HG03342 (cell line): ENCODE measurements around the gene GNG7.

Experiments
- ATAC-seq: cut with Tn5 transposase; IDR thresholded peaks from one replicate; pipeline ENCODE4 v1.9.1; 2021; ENCODE audit warnings: mild to moderate bottlenecking, moderate library complexity; ENCODE audit not compliant: unreplicated experiment

Gene GNG7

DNA sequence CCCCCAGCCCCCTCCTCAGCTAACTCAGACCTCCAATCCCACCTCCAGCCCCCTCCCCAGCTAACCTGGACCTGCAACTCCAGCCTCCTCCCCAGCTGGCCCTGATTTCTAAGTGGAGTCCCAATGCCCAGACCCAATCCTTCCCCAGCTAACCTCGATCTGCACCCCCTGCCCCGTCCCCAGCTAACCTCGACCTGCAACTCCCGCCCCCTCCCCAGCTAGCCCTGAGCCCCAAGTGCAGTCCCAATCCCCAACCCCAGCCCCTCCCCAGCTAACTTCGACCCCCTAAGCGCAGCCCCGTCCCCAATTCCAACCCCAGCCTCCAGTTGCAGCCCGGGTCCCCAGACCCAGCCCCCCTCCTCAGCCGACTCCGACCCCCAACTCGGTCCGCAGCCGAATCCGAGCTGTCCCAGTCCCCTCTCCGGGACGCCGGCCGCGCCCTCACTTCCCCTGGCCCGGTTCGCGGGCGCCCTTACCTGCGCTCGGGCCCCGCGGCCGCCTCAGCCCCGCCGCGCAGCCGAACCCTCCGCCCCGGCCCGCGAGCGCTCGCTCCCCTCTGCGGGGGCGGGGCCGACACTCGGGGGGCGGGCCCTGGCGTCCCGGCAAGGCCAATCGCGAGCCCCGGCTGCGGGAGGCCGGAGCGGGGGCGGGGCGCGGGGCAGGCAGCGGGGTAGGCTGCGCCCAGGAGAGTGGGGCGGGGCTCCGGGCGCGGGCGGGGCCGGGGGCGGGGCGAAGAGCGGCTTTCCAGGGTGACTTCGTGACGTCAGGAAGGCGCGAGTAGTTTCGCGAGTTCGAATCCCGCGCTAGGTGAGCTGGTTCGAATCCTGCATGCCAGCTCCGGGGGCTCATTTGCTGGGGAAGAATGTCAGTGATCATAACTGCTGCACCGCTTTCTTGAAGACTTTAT lies at the start of gene GNG7:
GNG7 (minus strand) TSS at position 525 of the 907 bp plus-strand sequence. CDS start 182,006 bp downstream, outside the sequence.
- peak; percentile 79 for ATAC-seq

DNA sequence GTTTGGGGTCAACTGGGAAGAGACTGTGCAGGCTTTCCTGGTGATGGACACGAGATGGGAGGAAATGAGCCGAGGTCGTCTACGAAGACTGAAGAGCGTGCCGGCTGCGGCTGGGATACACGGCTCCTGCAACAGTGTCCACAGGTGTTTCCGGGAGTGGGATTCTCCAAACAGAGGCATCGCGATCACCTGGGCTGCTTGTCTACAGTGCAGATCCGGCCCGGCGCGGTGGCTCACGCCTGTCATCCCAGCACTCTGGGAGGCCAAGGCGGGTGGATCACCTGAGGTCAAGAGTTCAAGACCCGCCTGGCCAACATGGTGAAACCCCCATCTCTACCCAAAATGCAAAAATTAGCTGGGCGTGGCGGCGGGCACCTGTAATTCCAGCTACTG lies 48.9 kb upstream of the GNG7 start:
- no peak for ATAC-seq

DNA sequence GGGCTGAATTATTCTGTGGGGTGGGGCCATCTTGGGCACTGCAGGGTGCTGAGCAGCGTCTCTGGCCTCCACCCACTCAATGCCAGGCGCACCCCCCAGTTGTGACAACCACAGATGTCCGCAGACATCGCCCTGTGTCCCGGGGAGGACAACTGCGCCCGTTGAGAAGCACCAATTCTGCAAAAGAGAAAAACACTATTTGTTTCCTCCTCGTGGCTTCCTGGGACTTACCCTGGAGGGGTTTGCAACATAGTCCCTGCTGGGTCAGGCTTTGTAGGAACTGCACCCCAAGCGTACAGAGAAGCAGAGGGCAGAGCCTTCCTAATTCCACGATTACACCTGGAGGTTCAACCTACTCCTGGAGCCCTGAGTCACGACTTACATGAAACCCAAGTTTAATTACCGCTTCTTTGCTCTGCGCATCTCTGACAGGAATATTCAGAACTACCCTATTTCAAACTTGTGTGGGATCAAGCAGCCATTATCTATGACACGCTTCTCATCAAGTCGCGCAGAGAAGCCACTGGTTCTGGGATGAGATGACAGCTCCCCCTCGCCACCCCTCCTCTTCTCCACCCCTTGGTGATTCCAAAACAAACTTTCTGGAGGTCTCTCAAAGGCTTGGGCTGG lies 48.4 kb upstream of the GNG7 start:
- no peak for ATAC-seq

GRCh38 chr19:2747349-2747748 lies 44.9 kb upstream of the GNG7 start:
- no peak for ATAC-seq

DNA sequence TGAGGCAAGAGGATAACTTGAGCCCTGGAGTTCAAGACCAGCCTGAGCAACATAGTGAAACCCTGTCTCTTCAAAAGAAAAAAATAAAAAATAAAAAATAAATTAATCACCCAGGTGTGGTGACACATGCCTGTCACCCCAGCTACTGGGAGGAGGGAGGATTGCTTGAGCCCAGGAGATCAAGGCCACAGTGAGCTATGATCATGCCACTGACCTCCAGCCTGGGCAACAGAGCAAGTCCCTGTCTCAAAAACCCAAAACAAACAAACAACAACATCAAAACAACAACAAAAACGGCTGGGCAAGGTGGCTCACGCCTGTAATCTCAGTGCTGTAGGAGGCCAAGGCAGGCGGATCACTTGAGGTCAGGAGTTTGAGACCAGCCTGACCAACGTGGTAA lies 41.6 kb upstream of the GNG7 start:
- no peak for ATAC-seq

GRCh38 chr19:2743099-2743498 lies 40.6 kb upstream of the GNG7 start:
- ATAC-seq, result no peak

GRCh38 chr19:2740314-2740656 lies 37.8 kb upstream of the GNG7 start:
- no peak for ATAC-seq

DNA sequence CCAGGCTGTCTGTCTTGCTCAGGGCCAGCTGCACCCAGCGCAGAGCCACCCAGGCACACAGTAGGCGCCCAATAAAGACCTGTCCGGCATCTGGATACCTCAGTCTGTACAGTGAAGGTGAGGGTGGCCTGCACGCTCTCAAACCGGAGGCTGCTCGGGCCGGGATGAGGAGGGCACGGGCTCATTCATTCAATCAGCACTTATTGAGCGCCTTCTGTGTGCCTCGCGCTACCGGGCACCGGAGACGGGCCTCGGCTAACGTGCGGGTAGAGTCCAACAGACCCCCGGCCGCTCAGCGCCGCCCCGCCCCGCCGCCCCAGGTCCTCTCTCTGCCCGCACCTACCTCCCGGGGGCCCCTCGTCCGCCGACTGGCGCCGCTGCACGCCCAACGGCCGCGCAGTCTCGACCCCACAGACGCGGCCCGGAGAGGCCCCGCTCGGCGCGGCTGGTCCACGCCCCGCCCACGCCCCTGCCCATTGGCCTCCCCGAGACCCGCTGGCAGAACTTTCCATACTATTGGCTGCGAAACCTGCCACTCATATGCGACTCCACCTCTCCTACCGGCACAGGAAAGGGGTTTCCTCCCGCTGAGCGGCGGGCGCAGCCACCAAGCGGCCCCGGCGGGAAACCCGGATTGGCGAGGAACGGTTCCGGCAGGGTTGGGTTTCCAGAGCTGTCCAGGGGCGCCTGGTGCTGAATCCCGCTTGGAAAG lies 37.3 kb upstream of the GNG7 start, which contains the start of gene SLC39A3:
SLC39A3 (minus strand) TSS at position 416 of the 712 bp plus-strand sequence. CDS start 2,760 bp downstream, outside the sequence.
- ATAC-seq, result peak; percentile 93

DNA sequence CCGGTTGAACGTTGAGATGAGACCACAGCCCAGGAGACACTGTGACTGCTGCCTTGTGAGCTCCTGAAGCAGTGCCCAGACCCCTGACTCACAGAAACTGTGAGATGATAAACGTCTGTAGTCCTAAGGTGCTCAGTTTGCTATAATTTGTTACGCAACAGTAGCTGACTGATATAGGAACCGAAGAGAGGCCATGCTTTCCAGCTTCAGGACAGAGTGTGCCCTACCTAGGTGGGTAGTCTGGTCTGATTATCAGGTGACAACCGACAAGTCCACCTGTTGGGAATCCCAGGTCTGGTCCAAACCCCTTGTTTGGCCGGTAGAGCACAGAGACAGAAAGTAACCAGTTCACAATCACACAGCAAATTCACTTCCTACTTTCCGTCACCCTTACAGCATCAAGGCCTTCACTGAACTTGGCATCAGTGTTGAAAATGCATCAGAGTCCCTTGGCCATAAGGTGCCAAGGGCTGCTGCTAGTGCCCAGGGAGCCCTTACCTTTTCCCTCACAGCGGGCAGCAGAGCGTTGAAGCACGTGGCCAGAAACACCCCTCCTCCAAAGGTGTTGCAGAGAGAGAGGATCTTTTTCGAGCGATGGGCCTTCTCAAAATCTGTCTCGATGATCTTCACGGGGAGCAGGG lies 34.2 kb upstream of the GNG7 start:
- ATAC-seq, result no peak

DNA sequence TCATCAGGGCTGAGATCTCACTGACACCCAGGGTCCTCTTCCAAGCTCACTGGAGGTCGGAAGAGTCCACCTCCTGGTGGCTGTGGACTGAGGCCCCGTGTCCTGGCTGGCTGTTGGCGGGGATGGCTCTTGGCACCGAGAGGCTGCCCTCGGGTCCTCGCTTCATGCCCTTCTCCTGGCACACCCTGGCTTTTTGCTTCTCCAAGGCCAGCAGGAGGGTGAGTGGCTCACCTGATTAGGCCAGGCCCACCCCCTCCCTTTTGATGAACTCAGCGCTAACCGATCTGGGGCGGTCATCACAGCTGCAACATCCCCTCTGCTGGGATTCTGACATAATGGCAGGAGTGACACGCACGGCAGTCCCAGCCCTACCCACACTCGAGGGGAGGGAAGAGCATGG lies 32.9 kb upstream of the GNG7 start:
- ATAC-seq, result no peak

DNA sequence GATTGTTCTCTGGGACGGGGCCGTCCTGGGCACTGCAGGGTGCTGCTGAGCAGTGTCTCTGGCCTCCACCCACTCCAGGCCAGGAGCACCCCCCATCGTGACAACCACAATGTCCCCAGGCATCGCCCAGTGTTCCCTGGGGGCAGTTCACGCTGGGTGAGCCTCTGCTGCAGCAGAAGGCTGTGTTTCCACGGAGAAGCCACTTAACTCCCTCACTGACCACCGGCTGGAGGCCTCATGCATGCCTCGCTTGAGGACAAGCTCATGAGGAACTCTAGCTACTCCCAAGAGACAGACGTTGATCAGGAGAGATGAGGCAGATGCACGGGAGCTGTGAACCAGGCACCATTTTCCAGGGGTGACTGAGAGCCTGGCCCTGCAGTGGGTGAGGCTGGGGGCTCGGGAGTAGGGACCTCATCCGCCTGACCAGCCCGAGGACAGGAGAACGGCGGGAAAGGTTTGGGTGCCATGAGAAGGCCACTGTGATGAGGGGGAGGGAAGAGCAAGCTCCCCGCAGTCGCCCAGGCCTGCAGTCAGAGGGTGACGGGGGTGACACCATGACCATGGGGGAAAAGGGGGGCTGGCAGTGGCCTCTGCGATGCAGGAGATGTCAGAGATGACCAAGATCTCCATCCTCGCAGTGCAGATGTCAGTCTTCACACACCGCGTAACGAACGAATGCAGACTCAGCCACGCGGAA lies 32.2 kb upstream of the GNG7 start:
- ATAC-seq, result no peak

GRCh38 chr19:2733930-2734588 lies 31.6 kb upstream of the GNG7 start:
- ATAC-seq, result no peak

DNA sequence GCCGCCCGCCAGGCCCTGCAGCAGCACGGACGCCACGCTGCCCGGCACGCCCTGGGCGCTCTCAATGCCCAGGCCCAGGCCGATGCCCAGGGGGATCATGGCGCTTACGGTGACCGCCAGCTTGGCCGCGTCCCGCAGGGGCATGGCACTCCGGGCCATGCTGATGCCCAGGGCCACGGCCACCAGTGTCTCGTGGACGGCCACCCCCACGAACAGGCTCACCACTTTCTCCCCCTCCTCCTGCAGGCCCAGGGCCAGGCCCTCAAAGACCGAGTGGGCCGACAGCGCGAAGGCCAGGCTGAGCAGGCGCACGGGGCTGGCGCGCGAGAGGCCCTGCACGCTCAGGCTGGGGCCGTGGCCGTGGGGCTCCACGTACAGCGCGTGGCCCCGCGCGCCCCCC lies 30.4 kb upstream of the GNG7 start:
- no peak for ATAC-seq

DNA sequence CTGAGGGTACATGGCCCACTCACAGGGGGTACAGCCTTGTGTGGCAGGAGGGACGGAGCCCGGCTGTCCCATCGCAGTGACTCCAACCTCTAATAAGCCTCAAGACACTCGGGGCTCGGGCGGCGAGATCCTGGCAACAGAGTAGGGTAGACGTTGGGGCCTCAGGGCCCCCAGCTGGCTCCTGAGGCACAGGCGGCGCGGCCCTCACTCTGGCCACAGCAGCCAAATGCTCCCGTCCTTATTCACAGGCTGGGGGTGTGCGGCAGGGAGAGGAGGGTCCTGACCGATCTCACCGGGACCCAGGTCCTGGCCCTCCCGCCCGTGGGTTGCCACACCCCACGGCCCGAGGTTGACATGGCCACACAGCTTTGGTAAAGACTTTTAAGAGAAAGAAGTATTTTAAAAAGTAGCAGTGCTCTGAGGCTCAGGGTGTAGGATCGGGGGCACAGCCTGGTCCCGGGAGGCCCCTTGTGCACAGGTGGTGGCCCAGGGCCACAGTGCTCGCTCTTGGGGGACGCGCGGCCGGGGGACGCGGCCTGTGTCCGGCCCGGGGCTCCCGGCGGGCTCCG lies 29.7 kb upstream of the GNG7 start:
- no peak for ATAC-seq

- ATAC-seq, result no peak
Measured at GRCh38 chr19:2731181-2731995, 28.9 kb upstream of the GNG7 start.

- no peak for ATAC-seq
Measured at GRCh38 chr19:2729943-2730818, 27.7 kb upstream of the GNG7 start.

DNA sequence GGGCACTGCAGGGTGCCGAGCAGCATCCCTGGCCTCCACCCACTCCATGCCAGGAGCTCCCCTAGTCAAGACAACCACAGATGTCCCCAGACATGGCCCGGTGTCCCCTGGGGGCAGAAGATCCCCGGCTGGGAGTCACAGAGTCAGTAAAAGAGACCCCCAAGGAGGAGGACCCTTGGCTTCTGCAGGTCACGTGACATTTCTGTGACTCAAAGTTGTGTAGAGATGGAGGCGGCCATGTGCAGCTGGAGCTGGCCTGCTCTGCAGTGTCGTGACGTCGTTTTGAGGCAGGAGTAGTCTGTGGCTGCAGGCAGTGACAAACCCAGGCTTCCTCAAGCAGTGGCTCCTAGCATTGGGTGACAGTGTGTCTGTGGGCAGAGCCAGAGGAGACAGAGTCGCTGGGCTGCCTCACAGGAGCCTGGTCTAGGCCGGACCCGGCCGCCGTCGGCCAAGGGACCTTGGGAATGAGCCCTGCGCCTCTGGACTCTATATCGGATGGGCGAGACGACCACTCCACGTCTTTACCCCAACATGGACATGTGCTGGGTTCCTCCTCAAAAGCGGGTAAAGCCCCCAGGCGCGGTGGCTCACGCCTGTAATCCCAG lies 26.4 kb upstream of the GNG7 start:
- ATAC-seq, result no peak

- ATAC-seq, result no peak
Measured at GRCh38 chr19:2727640-2727944, 25.1 kb upstream of the GNG7 start.
